Measurements from ENCODE around the gene TNS3. TPM values are rescaled to one million over a fixed set of nuclear protein-coding genes. Genes with fewer than 3 reads are reported as not detected.

Gene TNS3
- total RNA-seq, 1 donor from 2014 or later = 426 TPM

GRCh38 chr7:47480576-47481538 lies 101.1 kb downstream of the TNS3 start:
- Mint-ChIP-seq H3K9me3 (ENCODE audit: low read depth) (no peaks in the 10 kb centered on the region), H3K4me3 (ENCODE audit: unreplicated experiment) (no peak overlapping the region), H3K27ac (ENCODE audit: unreplicated experiment) (peak overlapping the region; percentile 100)

GRCh38 chr7:47479821-47480575 lies 101.9 kb downstream of the TNS3 start:
- no peaks in the 10 kb centered on the region for H3K27me3 Mint-ChIP-seq (ENCODE audit: low read depth)
- no peak overlapping the region for H3K4me3 Mint-ChIP-seq (ENCODE audit: unreplicated experiment)
- H3K27ac Mint-ChIP-seq (ENCODE audit: unreplicated experiment) = peak overlapping the region; percentile 100
- H3K36me3 Mint-ChIP-seq (ENCODE audit: low read depth) = peaks cover 16% of the 10 kb centered on the region
- peaks cover 61% of the 10 kb centered on the region for H3K4me1 Mint-ChIP-seq (ENCODE audit: low read depth)
- H3K9me3 Mint-ChIP-seq (ENCODE audit: low read depth) = no peaks in the 10 kb centered on the region
- TF ChIP-seq CTCF (IDR thresholded peaks at IDR 0.05) = no peak
- DNase-seq (ENCODE audit: low spot score) = no peak

More at GRCh38 chr7:47480576-47481538, 101.1 kb downstream of the TNS3 start:
- DNase-seq (ENCODE audit: low spot score) = no peak
- no peak for TF ChIP-seq CTCF (IDR thresholded peaks at IDR 0.05)
- H3K27me3 Mint-ChIP-seq (ENCODE audit: low read depth) = no peaks in the 10 kb centered on the region
- H3K4me1 Mint-ChIP-seq (ENCODE audit: low read depth) = peaks cover 70% of the 10 kb centered on the region
- H3K36me3 Mint-ChIP-seq (ENCODE audit: low read depth) = peaks cover 18% of the 10 kb centered on the region

- Mint-ChIP-seq H3K27me3 (ENCODE audit: low read depth) (no peaks in the 10 kb centered on the region), H3K27ac (ENCODE audit: unreplicated experiment) (peak overlapping the region; percentile 100), H3K4me1 (ENCODE audit: low read depth) (peaks cover 53% of the 10 kb centered on the region), H3K4me3 (ENCODE audit: unreplicated experiment) (no peak overlapping the region), H3K36me3 (ENCODE audit: low read depth) (peaks cover 14% of the 10 kb centered on the region), H3K9me3 (ENCODE audit: low read depth) (no peaks in the 10 kb centered on the region)
- no peak for DNase-seq (ENCODE audit: low spot score)
- TF ChIP-seq CTCF (IDR thresholded peaks at IDR 0.05) = no peak
These were observed 102.8 kb downstream of the TNS3 start for GRCh38 chr7:47478926-47479711.

- Mint-ChIP-seq H3K36me3 (ENCODE audit: low read depth) (peaks cover 14% of the 10 kb centered on the region), H3K4me3 (ENCODE audit: unreplicated experiment) (peak overlapping the region; percentile 10), H3K9me3 (ENCODE audit: low read depth) (no peaks in the 10 kb centered on the region), H3K27ac (ENCODE audit: unreplicated experiment) (peak overlapping the region; percentile 62), H3K27me3 (ENCODE audit: low read depth) (no peaks in the 10 kb centered on the region), H3K4me1 (ENCODE audit: low read depth) (peaks cover 43% of the 10 kb centered on the region)
- no peak for TF ChIP-seq CTCF (IDR thresholded peaks at IDR 0.05)
- no peak for DNase-seq (ENCODE audit: low spot score)
These were observed 103.9 kb downstream of the TNS3 start for GRCh38 chr7:47478017-47478344.

All from chondrocyte (in vitro differentiated cells).